WTC11 (cell line): ENCODE results near the gene OR5AP2. TPM values are rescaled to one million over a fixed set of nuclear protein-coding genes. Genes with fewer than 3 reads are reported as not detected.
"Not testable (repeated sequence)": the region's sequence is repeated elsewhere in the genome, so short reads cannot be mapped to it uniquely, and the experiment has no call there.

Experiments used
- ATAC-seq: fragments of 200-7000 bp; cut with Tn5 transposase; 2 replicates; pipeline ENCODE4 v1.10.0; 2021; ENCODE audit warnings: mild to moderate bottlenecking, moderate library complexity
- Bru-seq: library from RNA; stranded (reverse); fragments of 400-500 nt; gene quantifications from one replicate; lab custom pipeline; 2021; lab: Mats Ljungman, UMichigan
- CTCF ChIA-PET: fragments of 300-600 bp; sonication (Branson Sonifier 250); formaldehyde crosslinking; loops from one replicate; lab custom pipeline; 2021; ENCODE audit warnings: antibody characterized with exemption; lab: Charles Lee
- POLR2A ChIA-PET: fragments of 350-600 bp; sonication (Branson Sonifier 250); formaldehyde crosslinking; loops from one replicate; lab custom pipeline; 2021; ENCODE audit warnings: antibody characterized with exemption; lab: Charles Lee
- DNase-seq: peaks from one replicate; pipeline ENCODE4 v3.0.0; 2021; ENCODE audit warnings: low spot score
- H3K27ac Mint-ChIP-seq: 2 replicates; pipeline ENCODE4 v1.8.0; 2021; ENCODE audit warnings: mixed read lengths
- H3K27me3 Mint-ChIP-seq: 2 replicates; pipeline ENCODE4 v1.8.0; 2021; ENCODE audit warnings: low read depth, mild to moderate bottlenecking, moderate library complexity, mixed read lengths
- H3K36me3 Mint-ChIP-seq: 2 replicates; pipeline ENCODE4 v1.8.0; 2021; ENCODE audit warnings: mixed read lengths
- H3K4me1 Mint-ChIP-seq: 2 replicates; pipeline ENCODE4 v1.8.0; 2022; ENCODE audit warnings: mixed read lengths
- H3K4me3 Mint-ChIP-seq: 2 replicates; pipeline ENCODE4 v1.8.0; 2021; ENCODE audit warnings: mild to moderate bottlenecking, moderate library complexity, mixed read lengths
- H3K9me3 Mint-ChIP-seq: 2 replicates; pipeline ENCODE4 v1.8.0; 2021; ENCODE audit warnings: mixed read lengths
- ATF1 ChIP-seq: sonication (generic); formaldehyde crosslinking; IDR thresholded peaks from 2 replicates; pipeline ENCODE4 v1.8.1; 2023; ENCODE audit warnings: mild to moderate bottlenecking, moderate library complexity, missing genetic modification reagents
- ETV6 ChIP-seq: sonication (generic); formaldehyde crosslinking; IDR thresholded peaks from 2 replicates; pipeline ENCODE4 v1.8.1; 2022; ENCODE audit warnings: mild to moderate bottlenecking, missing genetic modification reagents
- GTF2I ChIP-seq: fragments of 250-450 bp; sonication (Bioruptor Pico); conservative IDR thresholded peaks from 2 replicates; pipeline ENCODE4 v1.4.0; 2021; ENCODE audit warnings: mild to moderate bottlenecking
- JAZF1 ChIP-seq: fragments of 250-450 bp; sonication (Bioruptor Pico); IDR thresholded peaks from 2 replicates; pipeline ENCODE4 v1.9.0; 2021; ENCODE audit warnings: moderate library complexity, mild to moderate bottlenecking, inconsistent platforms
- KAT7 ChIP-seq: sonication (generic); formaldehyde crosslinking; IDR thresholded peaks from 2 replicates; pipeline ENCODE4 v1.8.1; 2023; ENCODE audit warnings: missing genetic modification reagents, mild to moderate bottlenecking, borderline replicate concordance
- MXD4 ChIP-seq: fragments of 250-450 bp; sonication (Bioruptor Pico); IDR thresholded peaks from 2 replicates; pipeline ENCODE4 v1.8.0; 2021; ENCODE audit warnings: mild to moderate bottlenecking, moderate library complexity, borderline replicate concordance
- NR1H2 ChIP-seq: sonication (generic); formaldehyde crosslinking; IDR thresholded peaks from 2 replicates; pipeline ENCODE4 v1.9.0; 2021; ENCODE audit warnings: mild to moderate bottlenecking, moderate library complexity, missing genetic modification reagents
- NR3C1 ChIP-seq: sonication (generic); formaldehyde crosslinking; conservative IDR thresholded peaks from 2 replicates; pipeline ENCODE4 v1.8.1; 2023; ENCODE audit warnings: low read depth, mild to moderate bottlenecking, missing genetic modification reagents
- OVOL2 ChIP-seq: fragments of 250-450 bp; sonication (Bioruptor Pico); IDR thresholded peaks from 2 replicates; pipeline ENCODE4 v1.9.0; 2021; ENCODE audit warnings: mild to moderate bottlenecking, borderline replicate concordance
- PRRX2 ChIP-seq: fragments of 250-450 bp; sonication (Bioruptor Pico); IDR thresholded peaks from 2 replicates; pipeline ENCODE4 v1.8.0; 2021; ENCODE audit warnings: mild to moderate bottlenecking
- SP1 ChIP-seq: sonication (generic); formaldehyde crosslinking; conservative IDR thresholded peaks from 2 replicates; pipeline ENCODE4 v1.8.1; 2022; ENCODE audit warnings: missing genetic modification reagents
- ZBTB21 ChIP-seq: sonication (generic); formaldehyde crosslinking; IDR thresholded peaks from 2 replicates; pipeline ENCODE4 v1.8.1; 2023; ENCODE audit warnings: mild to moderate bottlenecking, missing genetic modification reagents, borderline replicate concordance
- ZNF423 ChIP-seq: fragments of 250-450 bp; sonication (Bioruptor Pico); IDR thresholded peaks from 2 replicates; pipeline ENCODE4 v2.1.2; 2022; ENCODE audit warnings: mild to moderate bottlenecking, moderate library complexity
- long read RNA-seq, 3 experiments: library from RNA in 1 of 3; library from capped mRNA in 1 of 3; library from polyadenylated mRNA in 1 of 3; unstranded in 2 of 3; stranded (forward) in 1 of 3; transcript quantifications; one replicate each; pipeline ENCODE4 v2.0.0, GENCODE V29; 2021
- total RNA-seq: library from RNA; stranded (reverse); gene quantifications from 3 replicates; pipeline ENCODE4 v1.2.3, GENCODE V29; 2021
- TF ChIP-seq, protein P1 (sequence below): sonication (generic); formaldehyde crosslinking; IDR thresholded peaks from 2 replicates; pipeline ENCODE4 v1.8.0; 2022; ENCODE audit warnings: mild to moderate bottlenecking, missing genetic modification reagents
- TF ChIP-seq, protein P2 (sequence below): fragments of 250-450 bp; sonication (Bioruptor Pico); conservative IDR thresholded peaks from 2 replicates; pipeline ENCODE4 v1.9.0; 2021; ENCODE audit warnings: mild to moderate bottlenecking
- TF ChIP-seq, protein P3 (sequence below): sonication (generic); formaldehyde crosslinking; IDR thresholded peaks from 2 replicates; pipeline ENCODE4 v1.8.1; 2023; ENCODE audit warnings: mild to moderate bottlenecking, missing genetic modification reagents
- TF ChIP-seq, protein P4 (sequence below): sonication (generic); formaldehyde crosslinking; IDR thresholded peaks from 2 replicates; pipeline ENCODE4 v1.8.1; 2022; ENCODE audit warnings: missing genetic modification reagents, borderline replicate concordance
- TF ChIP-seq, protein P5 (sequence below): sonication (generic); formaldehyde crosslinking; conservative IDR thresholded peaks from 2 replicates; pipeline ENCODE4 v1.8.1; 2022; ENCODE audit warnings: mild to moderate bottlenecking, missing genetic modification reagents
- TF ChIP-seq, protein P6 (sequence below): fragments of 250-450 bp; sonication (Bioruptor Pico); IDR thresholded peaks from 2 replicates; pipeline ENCODE4 v1.8.0; 2021; ENCODE audit warnings: mild to moderate bottlenecking
- TF ChIP-seq, protein P7 (sequence below): sonication (generic); formaldehyde crosslinking; IDR thresholded peaks from 2 replicates; pipeline ENCODE4 v1.8.0; 2022; ENCODE audit warnings: mild to moderate bottlenecking, missing genetic modification reagents

Gene OR5AP2
- total RNA-seq (not detected in 3 replicates), Bru-seq, nascent RNA (not detected)
- long read RNA-seq, experiment 1, result 0 reads
- long read RNA-seq, experiment 2, result 0 reads
- long read RNA-seq, experiment 3, result 0 reads

DNA sequence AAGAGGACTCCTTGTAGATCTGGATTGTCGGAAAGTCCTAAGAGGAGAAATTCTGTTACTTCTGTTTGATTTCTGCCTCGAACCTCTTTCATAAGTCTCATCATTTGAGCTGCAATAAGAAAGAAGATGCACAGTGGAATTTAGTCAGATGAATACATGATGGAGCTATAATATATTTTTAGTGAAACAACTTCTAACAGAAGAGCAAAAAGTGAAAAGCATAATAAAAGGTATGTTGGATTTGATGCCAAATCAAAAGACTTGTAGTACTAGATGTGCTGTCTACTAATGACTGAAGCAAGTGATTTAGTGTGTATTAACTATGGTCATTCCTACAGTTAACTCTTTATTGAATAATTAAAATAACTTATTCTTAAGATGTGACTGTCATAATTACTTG is at the start of gene OR5AP2:
TSS of gene OR5AP2 (minus strand) at position 101 of the 400 bp plus-strand sequence. CDS start at position 101, 0 bp downstream.
- TF ChIP-seq, protein P1, sequence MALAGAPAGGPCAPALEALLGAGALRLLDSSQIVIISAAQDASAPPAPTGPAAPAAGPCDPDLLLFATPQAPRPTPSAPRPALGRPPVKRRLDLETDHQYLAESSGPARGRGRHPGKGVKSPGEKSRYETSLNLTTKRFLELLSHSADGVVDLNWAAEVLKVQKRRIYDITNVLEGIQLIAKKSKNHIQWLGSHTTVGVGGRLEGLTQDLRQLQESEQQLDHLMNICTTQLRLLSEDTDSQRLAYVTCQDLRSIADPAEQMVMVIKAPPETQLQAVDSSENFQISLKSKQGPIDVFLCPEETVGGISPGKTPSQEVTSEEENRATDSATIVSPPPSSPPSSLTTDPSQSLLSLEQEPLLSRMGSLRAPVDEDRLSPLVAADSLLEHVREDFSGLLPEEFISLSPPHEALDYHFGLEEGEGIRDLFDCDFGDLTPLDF, result no peak
- no peak for TF ChIP-seq ATF1
- TF ChIP-seq ZBTB21 (CRISPR knock-in tag), result no peak
- TF ChIP-seq ZNF423 (CRISPR knock-in tag), result no peak
- no peak for TF ChIP-seq GTF2I (CRISPR knock-in tag)
- TF ChIP-seq PRRX2 (CRISPR knock-in tag), result no peak
- TF ChIP-seq, protein P2, sequence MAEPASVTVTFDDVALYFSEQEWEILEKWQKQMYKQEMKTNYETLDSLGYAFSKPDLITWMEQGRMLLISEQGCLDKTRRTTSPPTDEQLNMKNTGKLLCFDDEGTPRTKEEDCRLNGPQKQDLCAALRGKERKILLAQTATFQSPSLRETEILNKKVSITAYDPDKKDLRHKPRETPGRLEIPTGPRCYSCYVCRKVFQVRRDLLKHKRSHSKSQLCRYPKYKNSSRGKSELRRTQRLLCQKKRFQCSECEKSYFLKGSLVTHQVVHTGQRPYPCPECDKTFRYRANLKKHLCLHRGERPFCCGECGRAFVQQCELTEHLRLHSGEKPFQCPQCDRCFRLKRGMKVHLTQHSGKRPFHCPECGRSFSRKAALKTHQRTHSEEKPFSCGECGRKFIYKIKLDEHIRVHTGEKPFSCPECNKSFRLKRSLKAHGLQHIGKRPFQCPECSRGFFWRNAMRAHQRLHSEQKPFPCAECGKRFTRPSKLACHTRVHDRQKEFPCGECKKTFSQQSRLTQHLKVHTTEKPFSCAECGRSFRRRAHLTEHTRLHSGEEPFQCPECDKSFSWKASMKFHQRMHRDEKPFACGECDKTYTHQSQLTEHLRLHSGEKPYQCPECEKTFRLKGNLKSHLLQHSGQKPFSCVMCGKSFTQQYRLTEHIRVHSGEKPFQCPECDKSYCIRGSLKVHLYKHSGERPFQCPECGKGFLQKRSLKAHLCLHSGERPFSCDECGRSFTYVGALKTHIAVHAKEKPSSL (CRISPR knock-in tag), result no peak
- TF ChIP-seq, protein P3, sequence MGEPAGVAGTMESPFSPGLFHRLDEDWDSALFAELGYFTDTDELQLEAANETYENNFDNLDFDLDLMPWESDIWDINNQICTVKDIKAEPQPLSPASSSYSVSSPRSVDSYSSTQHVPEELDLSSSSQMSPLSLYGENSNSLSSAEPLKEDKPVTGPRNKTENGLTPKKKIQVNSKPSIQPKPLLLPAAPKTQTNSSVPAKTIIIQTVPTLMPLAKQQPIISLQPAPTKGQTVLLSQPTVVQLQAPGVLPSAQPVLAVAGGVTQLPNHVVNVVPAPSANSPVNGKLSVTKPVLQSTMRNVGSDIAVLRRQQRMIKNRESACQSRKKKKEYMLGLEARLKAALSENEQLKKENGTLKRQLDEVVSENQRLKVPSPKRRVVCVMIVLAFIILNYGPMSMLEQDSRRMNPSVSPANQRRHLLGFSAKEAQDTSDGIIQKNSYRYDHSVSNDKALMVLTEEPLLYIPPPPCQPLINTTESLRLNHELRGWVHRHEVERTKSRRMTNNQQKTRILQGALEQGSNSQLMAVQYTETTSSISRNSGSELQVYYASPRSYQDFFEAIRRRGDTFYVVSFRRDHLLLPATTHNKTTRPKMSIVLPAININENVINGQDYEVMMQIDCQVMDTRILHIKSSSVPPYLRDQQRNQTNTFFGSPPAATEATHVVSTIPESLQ, result no peak
- no peak for TF ChIP-seq KAT7 (CRISPR knock-in tag)
- no peak for TF ChIP-seq MXD4 (CRISPR knock-in tag)
- TF ChIP-seq JAZF1, result no peak
- TF ChIP-seq, protein P4, sequence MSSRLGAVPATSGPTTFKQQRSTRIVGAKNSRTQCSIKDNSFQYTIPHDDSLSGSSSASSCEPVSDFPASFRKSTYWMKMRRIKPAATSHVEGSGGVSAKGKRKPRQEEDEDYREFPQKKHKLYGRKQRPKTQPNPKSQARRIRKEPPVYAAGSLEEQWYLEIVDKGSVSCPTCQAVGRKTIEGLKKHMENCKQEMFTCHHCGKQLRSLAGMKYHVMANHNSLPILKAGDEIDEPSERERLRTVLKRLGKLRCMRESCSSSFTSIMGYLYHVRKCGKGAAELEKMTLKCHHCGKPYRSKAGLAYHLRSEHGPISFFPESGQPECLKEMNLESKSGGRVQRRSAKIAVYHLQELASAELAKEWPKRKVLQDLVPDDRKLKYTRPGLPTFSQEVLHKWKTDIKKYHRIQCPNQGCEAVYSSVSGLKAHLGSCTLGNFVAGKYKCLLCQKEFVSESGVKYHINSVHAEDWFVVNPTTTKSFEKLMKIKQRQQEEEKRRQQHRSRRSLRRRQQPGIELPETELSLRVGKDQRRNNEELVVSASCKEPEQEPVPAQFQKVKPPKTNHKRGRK (CRISPR knock-in tag), result no peak
- TF ChIP-seq OVOL2 (CRISPR knock-in tag), result no peak
- no peak for TF ChIP-seq NR1H2 (CRISPR knock-in tag)
- TF ChIP-seq ETV6 (CRISPR knock-in tag), result no peak
- TF ChIP-seq SP1 (CRISPR knock-in tag), result no peak
- ChIA-PET POLR2A (no interaction called here), CTCF (no interaction called here)
- no peak for ATAC-seq
- no peak within 1 kb of the TSS for H3K27ac Mint-ChIP-seq
- no peaks in the 10 kb centered on the region for H3K27me3 Mint-ChIP-seq
- no peaks in the 10 kb centered on the region for H3K4me1 Mint-ChIP-seq
- no peak within 1 kb of the TSS for H3K4me3 Mint-ChIP-seq
- no peak for DNase-seq
- no peaks in the 10 kb centered on the region for H3K36me3 Mint-ChIP-seq
- peaks cover 15% of the 10 kb centered on the region for H3K9me3 Mint-ChIP-seq

DNA sequence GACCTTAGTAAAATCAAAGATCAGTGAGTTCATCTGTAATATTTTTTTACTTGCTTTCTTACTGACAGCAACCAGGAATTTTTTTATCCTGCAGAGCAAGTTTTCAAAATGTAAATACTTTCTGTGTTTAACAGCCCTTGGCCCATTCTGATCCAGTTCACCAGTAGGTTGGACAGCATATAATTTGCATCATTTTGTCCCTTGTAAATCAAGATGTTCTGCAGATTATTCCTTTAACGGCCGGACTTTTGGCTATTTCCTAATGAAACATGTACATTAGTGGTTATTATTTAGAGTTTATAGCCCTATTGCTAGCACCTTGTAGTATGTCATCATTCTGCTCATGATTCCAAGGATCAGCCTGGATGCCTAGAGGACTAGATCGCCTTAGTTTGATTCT is 48.9 kb upstream of the OR5AP2 start:
- H3K27me3 Mint-ChIP-seq, CTCF ChIA-PET, H3K36me3 Mint-ChIP-seq, H3K9me3 Mint-ChIP-seq, H3K27ac Mint-ChIP-seq, H3K4me3 Mint-ChIP-seq, DNase-seq, ATAC-seq: not testable (repeated sequence)
- peaks cover 29% of the 10 kb centered on the region for H3K4me1 Mint-ChIP-seq
- POLR2A ChIA-PET, result interaction anchor here (0.7 kb wide), 1 partner anchor 461 kb away, joined by 3 read pairs; no protein-coding TSS in a partner anchor

DNA sequence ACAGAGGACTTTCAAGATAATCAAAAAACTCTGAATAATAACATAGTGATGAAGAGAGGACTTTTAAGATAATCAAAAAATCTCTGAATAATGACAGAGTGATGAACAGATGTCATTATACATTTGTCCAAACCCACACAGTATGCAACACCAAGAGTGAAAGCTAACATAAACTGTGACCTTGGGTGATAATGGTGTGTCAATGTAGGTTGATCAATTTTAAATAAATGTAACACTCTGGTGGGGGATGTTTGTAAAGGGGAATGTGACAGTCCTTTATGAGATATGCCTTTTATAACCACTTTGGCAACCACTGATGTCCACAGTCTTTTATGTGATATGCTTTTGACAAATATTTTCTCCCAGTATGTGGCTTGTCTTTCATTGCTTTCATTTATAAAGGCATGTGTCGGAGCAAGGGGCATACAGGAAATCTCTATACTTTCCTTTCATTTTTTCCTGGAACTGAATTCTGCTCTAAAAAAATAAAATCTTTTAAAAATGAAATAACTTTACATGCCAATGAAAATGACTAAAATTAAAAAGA is 46.4 kb upstream of the OR5AP2 start:
- ATAC-seq (no peak), DNase-seq (no peak)
- POLR2A ChIA-PET, result no interaction called here
- Mint-ChIP-seq H3K36me3 (peaks cover 6% of the 10 kb centered on the region; the same call in 1 of the 2 replicates), H3K27me3 (no peaks in the 10 kb centered on the region), H3K27ac (no peak overlapping the region), H3K4me1 (peaks cover 26% of the 10 kb centered on the region), H3K4me3 (no peak overlapping the region), H3K9me3 (no peaks in the 10 kb centered on the region; the same call in 1 of the 2 replicates)
- TF ChIP-seq, protein P5, sequence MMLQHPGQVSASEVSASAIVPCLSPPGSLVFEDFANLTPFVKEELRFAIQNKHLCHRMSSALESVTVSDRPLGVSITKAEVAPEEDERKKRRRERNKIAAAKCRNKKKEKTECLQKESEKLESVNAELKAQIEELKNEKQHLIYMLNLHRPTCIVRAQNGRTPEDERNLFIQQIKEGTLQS (CRISPR knock-in tag), result no peak
- no peak for TF ChIP-seq NR3C1 (CRISPR knock-in tag)
- TF ChIP-seq, protein P6, sequence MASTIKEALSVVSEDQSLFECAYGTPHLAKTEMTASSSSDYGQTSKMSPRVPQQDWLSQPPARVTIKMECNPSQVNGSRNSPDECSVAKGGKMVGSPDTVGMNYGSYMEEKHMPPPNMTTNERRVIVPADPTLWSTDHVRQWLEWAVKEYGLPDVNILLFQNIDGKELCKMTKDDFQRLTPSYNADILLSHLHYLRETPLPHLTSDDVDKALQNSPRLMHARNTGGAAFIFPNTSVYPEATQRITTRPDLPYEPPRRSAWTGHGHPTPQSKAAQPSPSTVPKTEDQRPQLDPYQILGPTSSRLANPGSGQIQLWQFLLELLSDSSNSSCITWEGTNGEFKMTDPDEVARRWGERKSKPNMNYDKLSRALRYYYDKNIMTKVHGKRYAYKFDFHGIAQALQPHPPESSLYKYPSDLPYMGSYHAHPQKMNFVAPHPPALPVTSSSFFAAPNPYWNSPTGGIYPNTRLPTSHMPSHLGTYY (CRISPR knock-in tag), result no peak
- TF ChIP-seq, protein P7, sequence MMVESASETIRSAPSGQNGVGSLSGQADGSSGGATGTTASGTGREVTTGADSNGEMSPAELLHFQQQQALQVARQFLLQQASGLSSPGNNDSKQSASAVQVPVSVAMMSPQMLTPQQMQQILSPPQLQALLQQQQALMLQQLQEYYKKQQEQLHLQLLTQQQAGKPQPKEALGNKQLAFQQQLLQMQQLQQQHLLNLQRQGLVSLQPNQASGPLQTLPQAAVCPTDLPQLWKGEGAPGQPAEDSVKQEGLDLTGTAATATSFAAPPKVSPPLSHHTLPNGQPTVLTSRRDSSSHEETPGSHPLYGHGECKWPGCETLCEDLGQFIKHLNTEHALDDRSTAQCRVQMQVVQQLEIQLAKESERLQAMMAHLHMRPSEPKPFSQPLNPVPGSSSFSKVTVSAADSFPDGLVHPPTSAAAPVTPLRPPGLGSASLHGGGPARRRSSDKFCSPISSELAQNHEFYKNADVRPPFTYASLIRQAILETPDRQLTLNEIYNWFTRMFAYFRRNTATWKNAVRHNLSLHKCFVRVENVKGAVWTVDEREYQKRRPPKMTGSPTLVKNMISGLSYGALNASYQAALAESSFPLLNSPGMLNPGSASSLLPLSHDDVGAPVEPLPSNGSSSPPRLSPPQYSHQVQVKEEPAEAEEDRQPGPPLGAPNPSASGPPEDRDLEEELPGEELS, result no peak
- CTCF ChIA-PET, result no interaction called here
